ENCODE results near the gene GHDC.
"Not testable (repeated sequence)": the region's sequence is repeated elsewhere in the genome, so short reads cannot be mapped to it uniquely, and the experiment has no call there.

Gene GHDC

GRCh38 chr17:42225646-42226045 lies 31.4 kb upstream of the GHDC start:
- Histone ChIP-seq H3K4me3 (no peak overlapping the region), H3K27me3 (no peaks in the 10 kb centered on the region), H3K27ac (no peak overlapping the region), H3K9me3 (no peaks in the 10 kb centered on the region), H3K4me1 (peaks cover 0 to 13% (median 9%) of the 10 kb centered on the region in 4 donors), H3K36me3 (peaks cover 31 to 72% (median 44%) of the 10 kb centered on the region in 3 donors)
- intact Hi-C loops (cut with DNase I; ENCODE audit: low total_unique reads): no loop called here
- no peak for TF ChIP-seq CTCF (IDR thresholded peaks at IDR 0.05)
- no peak for DNase-seq

GRCh38 chr17:42224651-42225050 lies 30.4 kb upstream of the GHDC start:
- no peaks in the 10 kb centered on the region for H3K9me3 ChIP-seq
- no peaks in the 10 kb centered on the region for H3K27me3 ChIP-seq
- intact Hi-C loops (cut with DNase I; ENCODE audit: low total_unique reads): no loop called here
- TF ChIP-seq CTCF (IDR thresholded peaks at IDR 0.05): no peak
- peaks cover 0 to 13% (median 9%) of the 10 kb centered on the region in 4 donors for H3K4me1 ChIP-seq
- H3K36me3 ChIP-seq: peaks cover 31 to 82% (median 54%) of the 10 kb centered on the region in 3 donors
- DNase-seq: no peak
- no peak overlapping the region for H3K27ac ChIP-seq
- H3K4me3 ChIP-seq: no peak overlapping the region

- peak; percentile 33 to 41 for TF ChIP-seq CTCF (IDR thresholded peaks at IDR 0.05)
- Histone ChIP-seq H3K27ac (no peak overlapping the region), H3K36me3 (peaks cover 43 to 93% (median 74%) of the 10 kb centered on the region in 3 donors), H3K27me3 (no peaks in the 10 kb centered on the region), H3K4me1 (no peaks in the 10 kb centered on the region), H3K4me3 (no peak overlapping the region), H3K9me3 (no peaks in the 10 kb centered on the region)
- intact Hi-C loops (cut with DNase I; ENCODE audit: low total_unique reads): no loop called here
- DNase-seq: no peak
Observed at GRCh38 chr17:42221886-42222745, 27.8 kb upstream of the GHDC start.

DNA sequence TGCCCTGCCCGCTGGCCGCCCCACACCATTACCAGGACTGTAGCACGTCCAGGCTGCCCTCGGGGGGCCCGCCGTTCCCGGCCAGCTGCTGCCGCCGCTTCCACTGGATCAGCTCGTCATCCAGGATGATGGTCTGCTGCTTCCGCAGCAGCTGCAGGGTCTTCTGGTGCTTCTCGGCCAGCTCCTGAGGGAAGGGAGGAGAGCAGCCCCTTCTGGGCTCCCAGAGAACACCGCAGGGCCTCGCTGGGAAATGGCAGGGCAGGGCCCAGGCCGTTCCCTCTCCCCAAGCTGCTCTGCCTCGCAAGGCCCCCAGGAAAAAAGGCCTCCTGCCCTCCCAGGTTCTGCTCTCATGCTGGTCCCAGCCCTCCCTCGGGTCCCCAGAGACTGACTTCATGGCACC lies 25.0 kb upstream of the GHDC start:
- H3K4me1 ChIP-seq; H3K9me3 ChIP-seq; H3K4me3 ChIP-seq; H3K27me3 ChIP-seq; intact Hi-C loops (cut with DNase I; ENCODE audit: low total_unique reads); H3K27ac ChIP-seq; DNase-seq: not testable (repeated sequence)
- peaks cover 64 to 95% (median 89%) of the 10 kb centered on the region in 3 donors for H3K36me3 ChIP-seq

DNA sequence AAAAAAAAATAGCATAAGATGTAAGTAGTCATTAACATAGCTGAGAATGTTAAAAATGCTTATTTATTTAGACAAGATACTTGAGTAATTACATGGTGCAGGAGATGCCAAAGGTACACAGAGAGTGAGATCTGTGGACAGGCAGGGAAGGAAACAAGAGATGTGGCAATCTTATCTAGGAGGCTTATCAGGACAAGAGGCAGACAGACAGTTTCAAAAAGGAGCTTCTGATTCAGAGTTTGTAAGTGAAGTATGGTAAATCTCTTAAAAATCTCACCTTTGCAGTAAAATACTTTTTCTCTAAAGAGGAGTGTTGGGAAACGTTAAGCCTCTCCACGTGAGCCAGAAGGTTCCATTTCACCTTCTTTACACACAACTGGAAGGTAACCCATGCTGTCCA lies 19.9 kb upstream of the GHDC start:
- no peaks in the 10 kb centered on the region for H3K27me3 ChIP-seq
- peaks cover 66 to 96% (median 88%) of the 10 kb centered on the region in 3 donors for H3K36me3 ChIP-seq
- DNase-seq: no peak
- no peak overlapping the region for H3K4me3 ChIP-seq
- peaks cover 0 to 3% (median 0%) of the 10 kb centered on the region in 4 donors for H3K4me1 ChIP-seq
- intact Hi-C loops (cut with DNase I; ENCODE audit: low total_unique reads): no loop called here
- no peak overlapping the region for H3K27ac ChIP-seq
- TF ChIP-seq CTCF (IDR thresholded peaks at IDR 0.05): no peak
- no peaks in the 10 kb centered on the region for H3K9me3 ChIP-seq

- H3K4me1 ChIP-seq: peaks cover 0 to 3% (median 0%) of the 10 kb centered on the region in 4 donors
- intact Hi-C loops (cut with DNase I; ENCODE audit: low total_unique reads): no loop called here
- DNase-seq: no peak
- no peak for TF ChIP-seq CTCF (IDR thresholded peaks at IDR 0.05)
- no peak overlapping the region for H3K27ac ChIP-seq
- peaks cover 66 to 96% (median 86%) of the 10 kb centered on the region in 3 donors for H3K36me3 ChIP-seq
- H3K4me3 ChIP-seq: no peak overlapping the region
- no peaks in the 10 kb centered on the region for H3K9me3 ChIP-seq
- no peaks in the 10 kb centered on the region for H3K27me3 ChIP-seq
Observed at GRCh38 chr17:42212382-42212781, 18.1 kb upstream of the GHDC start.

GRCh38 chr17:42211921-42212341 lies 17.6 kb upstream of the GHDC start:
- DNase-seq: peak; percentile 42 to 75
- H3K9me3 ChIP-seq; H3K4me1 ChIP-seq; H3K4me3 ChIP-seq; H3K27ac ChIP-seq; intact Hi-C loops (cut with DNase I; ENCODE audit: low total_unique reads); H3K27me3 ChIP-seq: not testable (repeated sequence)
- peaks cover 68 to 96% (median 86%) of the 10 kb centered on the region in 3 donors for H3K36me3 ChIP-seq

Data from tibial artery (tissue), 4 donors.